GM23338 (cell line): Measurements from ENCODE around the gene ZNF106. TPM values are rescaled to one million over a fixed set of nuclear protein-coding genes. Genes with fewer than 3 reads are reported as not detected.

Source experiments
- ATAC-seq: fragments of 200-7000 bp; cut with Tn5 transposase; 3 replicates; pipeline ENCODE4 v1.9.1; 2020
- DNase-seq: peaks from one replicate; pipeline ENCODE4 v3.0.0-alpha.2; 2015; ENCODE audit warnings: low spot score
- H2AFZ ChIP-seq: fragments of 200-600 bp; sonication (generic); 2 replicates; pipeline ENCODE4 v1.8.0; 2016; ENCODE audit warnings: antibody characterized with exemption, mild to moderate bottlenecking, moderate library complexity
- H3F3A ChIP-seq: fragments of 200-600 bp; sonication (generic); replicated peaks from 2 replicates; pipeline ENCODE4 v1.8.0; 2017; ENCODE audit warnings: antibody characterized with exemption, mixed run types, low read depth
- H3K27ac ChIP-seq: fragments of 200-600 bp; sonication (generic); 2 replicates; pipeline ENCODE4 v1.6.1; 2016; ENCODE audit warnings: low read depth
- H3K27me3 ChIP-seq: fragments of 200-600 bp; sonication (generic); 2 replicates; pipeline ENCODE4 v1.8.0; 2016; ENCODE audit warnings: mild to moderate bottlenecking, mixed run types, moderate library complexity; ENCODE audit not compliant: insufficient read depth
- H3K36me3 ChIP-seq: fragments of 200-600 bp; sonication (generic); 2 replicates; pipeline ENCODE4 v1.8.0; 2016; ENCODE audit warnings: mild to moderate bottlenecking; ENCODE audit not compliant: insufficient read depth
- H3K4me1 ChIP-seq: fragments of 200-600 bp; sonication (generic); 2 replicates; pipeline ENCODE4 v1.8.0; 2016; ENCODE audit warnings: mild to moderate bottlenecking, moderate library complexity; ENCODE audit not compliant: insufficient read depth
- H3K4me2 ChIP-seq: fragments of 200-600 bp; sonication (generic); 2 replicates; pipeline ENCODE4 v1.7.1; 2017; ENCODE audit warnings: mixed run types
- H3K4me3 ChIP-seq: fragments of 200-600 bp; sonication (generic); 2 replicates; pipeline ENCODE4 v1.6.1; 2016; ENCODE audit warnings: mixed run types
- H3K79me2 ChIP-seq: fragments of 200-600 bp; sonication (generic); replicated peaks from 2 replicates; pipeline ENCODE4 v1.8.0; 2017; ENCODE audit warnings: mild to moderate bottlenecking; ENCODE audit not compliant: insufficient read depth
- H3K9me2 ChIP-seq: fragments of 200-600 bp; sonication (generic); 2 replicates; pipeline ENCODE4 v1.8.0; 2017; ENCODE audit not compliant: insufficient read depth
- H4K20me1 ChIP-seq: fragments of 200-600 bp; sonication (generic); replicated peaks from 2 replicates; pipeline ENCODE4 v1.8.0; 2017; ENCODE audit warnings: mild to moderate bottlenecking; ENCODE audit not compliant: insufficient read depth
- H3K27ac Mint-ChIP-seq: 2 replicates; pipeline ENCODE4 v1.8.0; 2020; ENCODE audit warnings: inconsistent platforms, mild to moderate bottlenecking, moderate library complexity, mixed read lengths
- H3K27me3 Mint-ChIP-seq: 3 replicates; pipeline ENCODE4 v1.8.0; 2022; ENCODE audit warnings: low read depth, mild to moderate bottlenecking, moderate library complexity, mixed read lengths, inconsistent platforms; ENCODE audit not compliant: insufficient read depth, poor library complexity
- H3K36me3 Mint-ChIP-seq: 3 replicates; pipeline ENCODE4 v1.8.0; 2021; ENCODE audit warnings: low read depth, mild to moderate bottlenecking, inconsistent platforms, moderate library complexity, mixed read lengths
- H3K4me1 Mint-ChIP-seq: 3 replicates; pipeline ENCODE4 v1.8.0; 2020; ENCODE audit warnings: mild to moderate bottlenecking, inconsistent platforms, mixed read lengths
- H3K4me3 Mint-ChIP-seq: 3 replicates; pipeline ENCODE4 v1.8.0; 2021; ENCODE audit warnings: moderate library complexity, mild to moderate bottlenecking, inconsistent platforms, mixed read lengths
- H3K9me3 Mint-ChIP-seq: 3 replicates; pipeline ENCODE4 v1.8.0; 2020; ENCODE audit warnings: moderate library complexity, mild to moderate bottlenecking, inconsistent platforms, mixed read lengths
- EZH2 ChIP-seq: fragments of 200-600 bp; sonication (generic); IDR thresholded peaks from one replicate; pipeline ENCODE4 v1.8.0; 2017; ENCODE audit warnings: antibody characterized with exemption, mild to moderate bottlenecking, low read depth; ENCODE audit not compliant: unreplicated experiment
- EZH2phosphoT487 ChIP-seq: fragments of 200-600 bp; sonication (generic); IDR thresholded peaks from one replicate; pipeline ENCODE4 v1.8.1; 2018; ENCODE audit warnings: antibody characterized with exemption; ENCODE audit not compliant: unreplicated experiment
- NANOG ChIP-seq: IDR thresholded peaks from 2 replicates; pipeline ENCODE4 v1.6.1; 2016; ENCODE audit warnings: antibody characterized with exemption, borderline replicate concordance
- POLR2AphosphoS5 ChIP-seq: IDR thresholded peaks from 2 replicates; pipeline ENCODE4 v1.6.1; 2016; ENCODE audit warnings: antibody characterized with exemption, low read depth
- REST ChIP-seq: IDR thresholded peaks from one replicate; pipeline ENCODE4 v1.6.1; 2018; ENCODE audit warnings: antibody characterized with exemption; ENCODE audit not compliant: unreplicated experiment
- ZNF114 ChIP-seq: fragments of 250-450 bp; sonication (Bioruptor Pico); IDR thresholded peaks from 2 replicates; pipeline ENCODE4 v1.5.0; 2020; ENCODE audit warnings: mild to moderate bottlenecking, moderate library complexity
- ZNF331 ChIP-seq: fragments of 250-450 bp; sonication (Bioruptor Pico); IDR thresholded peaks from 2 replicates; pipeline ENCODE4 v1.5.0; 2020; ENCODE audit warnings: low read depth, mild to moderate bottlenecking, moderate library complexity
- polyA plus RNA-seq: library from polyadenylated mRNA; unstranded; fragments of >200 nt; fragmentation: Nextera tagmentation; extraction: Ambion mirVana; gene quantifications from 2 replicates; pipeline ENCODE4 v1.2.1, GENCODE V29; 2016
- total RNA-seq: library from RNA; depleted of rRNA; stranded (reverse); fragments of >200 nt; shearing (Covaris generic); gene quantifications from 2 replicates; pipeline ENCODE4 v1.2.3, GENCODE V29; 2014
- TF ChIP-seq, protein P1 (sequence below), 2 experiments: fragments of 200-600 bp in 1 of 2; sonication (generic) in 1 of 2; conservative IDR thresholded peaks; 2 replicates each; pipeline versions ENCODE4 v1.5.1 to v1.6.1; 2016 to 2017; ENCODE audit warnings: antibody characterized with exemption in 2 of 2, low read depth in 2 of 2, mild to moderate bottlenecking in 2 of 2, moderate library complexity in 1 of 2
- TF ChIP-seq, protein P2 (sequence below): IDR thresholded peaks from 2 replicates; pipeline ENCODE4 v1.6.1; 2016; ENCODE audit warnings: antibody characterized with exemption

The ZNF106 gene
- total and polyA plus RNA-seq, 2 experiments from 2014 or later = 48.0 to 53.7 TPM

- H3K4me1 ChIP-seq = no peaks in the 10 kb centered on the region
- peaks cover 31% of the 10 kb centered on the region for H3K9me3 Mint-ChIP-seq
- TF ChIP-seq, protein P1, sequence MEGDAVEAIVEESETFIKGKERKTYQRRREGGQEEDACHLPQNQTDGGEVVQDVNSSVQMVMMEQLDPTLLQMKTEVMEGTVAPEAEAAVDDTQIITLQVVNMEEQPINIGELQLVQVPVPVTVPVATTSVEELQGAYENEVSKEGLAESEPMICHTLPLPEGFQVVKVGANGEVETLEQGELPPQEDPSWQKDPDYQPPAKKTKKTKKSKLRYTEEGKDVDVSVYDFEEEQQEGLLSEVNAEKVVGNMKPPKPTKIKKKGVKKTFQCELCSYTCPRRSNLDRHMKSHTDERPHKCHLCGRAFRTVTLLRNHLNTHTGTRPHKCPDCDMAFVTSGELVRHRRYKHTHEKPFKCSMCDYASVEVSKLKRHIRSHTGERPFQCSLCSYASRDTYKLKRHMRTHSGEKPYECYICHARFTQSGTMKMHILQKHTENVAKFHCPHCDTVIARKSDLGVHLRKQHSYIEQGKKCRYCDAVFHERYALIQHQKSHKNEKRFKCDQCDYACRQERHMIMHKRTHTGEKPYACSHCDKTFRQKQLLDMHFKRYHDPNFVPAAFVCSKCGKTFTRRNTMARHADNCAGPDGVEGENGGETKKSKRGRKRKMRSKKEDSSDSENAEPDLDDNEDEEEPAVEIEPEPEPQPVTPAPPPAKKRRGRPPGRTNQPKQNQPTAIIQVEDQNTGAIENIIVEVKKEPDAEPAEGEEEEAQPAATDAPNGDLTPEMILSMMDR (conservative IDR thresholded peaks at IDR 0.05; ENCODE audit: low read depth in 2 of 2) = no peak
- TF ChIP-seq, protein P2, sequence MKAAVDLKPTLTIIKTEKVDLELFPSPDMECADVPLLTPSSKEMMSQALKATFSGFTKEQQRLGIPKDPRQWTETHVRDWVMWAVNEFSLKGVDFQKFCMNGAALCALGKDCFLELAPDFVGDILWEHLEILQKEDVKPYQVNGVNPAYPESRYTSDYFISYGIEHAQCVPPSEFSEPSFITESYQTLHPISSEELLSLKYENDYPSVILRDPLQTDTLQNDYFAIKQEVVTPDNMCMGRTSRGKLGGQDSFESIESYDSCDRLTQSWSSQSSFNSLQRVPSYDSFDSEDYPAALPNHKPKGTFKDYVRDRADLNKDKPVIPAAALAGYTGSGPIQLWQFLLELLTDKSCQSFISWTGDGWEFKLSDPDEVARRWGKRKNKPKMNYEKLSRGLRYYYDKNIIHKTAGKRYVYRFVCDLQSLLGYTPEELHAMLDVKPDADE = no peak
- TF ChIP-seq POLR2AphosphoS5 (no peak), ZNF114 (no peak), NANOG (no peak), EZH2phosphoT487 (no peak), ZNF331 (CRISPR knock-in tag) (no peak), EZH2 (no peak), REST (no peak)
- no peak overlapping the region for H3K4me3 Mint-ChIP-seq
- no peaks in the 10 kb centered on the region for H3K79me2 ChIP-seq
- H3K27ac Mint-ChIP-seq = no peak overlapping the region
- H3K9me2 ChIP-seq = 0 out of 2 replicates have a peak, but pooled peaks cover 2% of the 10 kb centered on the region
- H3K36me3 Mint-ChIP-seq = peaks cover 20% of the 10 kb centered on the region; the same call in 2 of the 3 replicates
- no peak overlapping the region for H3K27ac ChIP-seq
- no peak for ATAC-seq
- no peaks in the 10 kb centered on the region; the same call in 1 of the 2 replicates for H3K36me3 ChIP-seq
- no peak for DNase-seq
- no peak overlapping the region for H3K4me2 ChIP-seq
- no peak overlapping the region for H2AFZ ChIP-seq
- H3K4me3 ChIP-seq = no peak overlapping the region
- peaks cover 6% of the 10 kb centered on the region for H3K27me3 Mint-ChIP-seq
- no peaks in the 10 kb centered on the region for H3F3A ChIP-seq
- H4K20me1 ChIP-seq = no peaks in the 10 kb centered on the region
- no peaks in the 10 kb centered on the region for H3K27me3 ChIP-seq
- no peaks in the 10 kb centered on the region for H3K4me1 Mint-ChIP-seq
These were observed 116.1 kb downstream of the ZNF106 start for GRCh38 chr15:42374810-42375209.

GRCh38 chr15:42373936-42374335 lies 117.0 kb downstream of the ZNF106 start:
- Histone ChIP-seq H3K79me2 (no peaks in the 10 kb centered on the region), H3K27ac (no peak overlapping the region), H3K4me1 (no peaks in the 10 kb centered on the region), H3K9me2 (0 out of 2 replicates have a peak, but pooled peaks cover 2% of the 10 kb centered on the region), H3K27me3 (no peaks in the 10 kb centered on the region), H3F3A (no peaks in the 10 kb centered on the region), H3K36me3 (no peaks in the 10 kb centered on the region; the same call in 1 of the 2 replicates), H3K4me2 (no peak overlapping the region), H4K20me1 (no peaks in the 10 kb centered on the region), H3K4me3 (no peak overlapping the region), H2AFZ (no peak overlapping the region)
- Mint-ChIP-seq H3K4me1 (no peaks in the 10 kb centered on the region), H3K36me3 (peaks cover 23% of the 10 kb centered on the region), H3K4me3 (no peak overlapping the region), H3K9me3 (peaks cover 32% of the 10 kb centered on the region), H3K27ac (no peak overlapping the region), H3K27me3 (peaks cover 6% of the 10 kb centered on the region)
- no peak for DNase-seq
- ATAC-seq = no peak
- no peak for TF ChIP-seq NANOG
- no peak for TF ChIP-seq POLR2AphosphoS5
- TF ChIP-seq ZNF114 = no peak
- TF ChIP-seq EZH2 = no peak
- no peak for TF ChIP-seq REST
- TF ChIP-seq, protein P2 = no peak
- TF ChIP-seq, protein P1 (conservative IDR thresholded peaks at IDR 0.05; ENCODE audit: low read depth in 2 of 2) = no peak
